Measurements from ENCODE around the gene YAE1. TPM values are rescaled to one million over a fixed set of nuclear protein-coding genes. Genes with fewer than 3 reads are reported as not detected.

YAE1 gene
- total and polyA plus RNA-seq, 2 of the 8 experiments (the other 6 are each of a cell fraction or from before 2014, with no cell fraction given), result 24.1 to 38.0 TPM

DNA sequence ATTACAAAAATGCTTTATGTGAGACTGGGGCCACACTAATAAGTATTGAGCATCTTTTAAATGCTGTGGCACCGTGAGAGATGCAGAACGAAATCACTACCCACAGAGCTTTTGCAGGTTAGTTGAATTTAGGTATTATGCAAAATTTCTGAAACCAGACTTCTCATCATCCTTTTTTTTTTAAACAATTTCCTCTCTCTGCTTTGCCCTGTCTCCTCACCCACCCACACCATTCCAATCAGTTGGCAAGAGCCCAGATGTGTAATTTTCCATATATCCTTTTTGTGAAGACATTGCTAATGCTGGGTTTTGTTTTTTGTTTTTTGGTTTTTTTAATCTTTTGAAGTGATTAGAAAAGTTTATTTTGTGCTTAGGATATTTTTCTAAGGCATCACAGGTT is 1.1 kb downstream of the YAE1 start:
- Histone ChIP-seq H3K79me2 (ENCODE audit: control insufficient read depth in 1 of 2, insufficient read depth in 2 of 2, low read length in 2 of 2) (peaks cover 0 to 17% of the 10 kb centered on the region in 2 experiments; a peak in 2 of 4 replicates), H3K9me3 (ENCODE audit: insufficient read depth in 2 of 2, low read depth in 1 of 2, low read length in 1 of 2) (no peaks in the 10 kb centered on the region), H2AK5ac (ENCODE audit: low read depth, low read length) (no peak overlapping the region), H3K9ac (replicated peaks in 1 of 4; ENCODE audit: extremely low read depth in 1 of 4, low read depth in 3 of 4, low read length in 3 of 4) (peak overlapping the region in 2 of 4 experiments; percentile 0 to 43; a peak in 2 of 7 replicates), H4K8ac (ENCODE audit: extremely low read depth, insufficient read depth, low read length) (no peak overlapping the region), H2BK5ac (ENCODE audit: low read depth, low read length) (no peak overlapping the region), H4K5ac (ENCODE audit: insufficient read length, low read depth, low read length) (no peak overlapping the region), H2BK20ac (ENCODE audit: low read length) (no peak overlapping the region), H3K4ac (replicated peaks; ENCODE audit: insufficient read length, low read depth, low read length) (no peak overlapping the region), H4K20me1 (replicated peaks in 1 of 2; ENCODE audit: control insufficient read depth in 1 of 2, insufficient read depth in 2 of 2, low read length in 2 of 2) (no peaks in the 10 kb centered on the region), H4K91ac (replicated peaks; ENCODE audit: insufficient read length, low read length) (no peak overlapping the region), H2BK120ac (replicated peaks; ENCODE audit: low read depth, low read length) (no peak overlapping the region), H3K18ac (ENCODE audit: extremely low read depth, low read length) (no peak overlapping the region), H2BK12ac (ENCODE audit: low read depth, low read length) (no peak overlapping the region), H3K36me3 (ENCODE audit: control insufficient read depth in 2 of 4, insufficient read depth in 4 of 4, low read length in 3 of 4) (peaks cover under 1 to 22% (median 10%) of the 10 kb centered on the region in 4 experiments; a peak in 6 of 8 replicates), H3K4me1 (replicated peaks in 1 of 4; ENCODE audit: control insufficient read depth in 3 of 4, insufficient read depth in 4 of 4, low read length in 3 of 4) (peaks cover 0 to 3% (median 1%) of the 10 kb centered on the region in 4 experiments; a peak in 1 of 7 replicates), H3K56ac (replicated peaks; ENCODE audit: insufficient read length, low read depth, low read length) (no peak overlapping the region), H3K23me2 (ENCODE audit: low read depth, low read length) (peaks cover 11% of the 10 kb centered on the region), H3K23ac (ENCODE audit: insufficient read length) (no peak overlapping the region), H3K79me1 (ENCODE audit: low read depth, low read length) (no peaks in the 10 kb centered on the region; the same call in 1 of the 2 replicates), H3K4me2 (ENCODE audit: insufficient read depth in 1 of 2, low read depth in 2 of 2, low read length in 2 of 2) (peak overlapping the region; percentile 88 to 91), H3K27me3 (replicated peaks in 1 of 4; ENCODE audit: control insufficient read depth in 3 of 4, extremely low read depth in 1 of 4, insufficient read depth in 3 of 4, low read length in 3 of 4) (peaks cover 0 to 2% (median 0%) of the 10 kb centered on the region in 4 experiments; a peak in 1 of 7 replicates), H2BK15ac (ENCODE audit: low read length) (no peak overlapping the region), H3K14ac (ENCODE audit: insufficient read length) (no peak overlapping the region), H3K4me3 (ENCODE audit: extremely low read depth in 1 of 4, insufficient read depth in 2 of 4, low read depth in 3 of 4, low read length in 4 of 4) (peak overlapping the region; percentile 73 to 98 (median 96); a peak in 7 of 8 replicates), H2AFZ (ENCODE audit: low read length) (no peak overlapping the region), H3K27ac (ENCODE audit: low read depth, low read length) (no peak overlapping the region)
- 55% methylated on average over 2 of the region's 2 CpGs; no CpG with 5 or more reads in 1 of the 2 experiments for WGBS, 2 experiments (ENCODE audit: extremely low coverage in 1 of 2, insufficient coverage in 1 of 2, insufficient read length in 1 of 2, insufficient replicate concordance in 2 of 2, low coverage in 1 of 2, low lambda C conversion rate in 2 of 2, missing lambda C conversion rate in 1 of 2)
- DNase-seq (ENCODE audit: low read depth in 1 of 2, low spot score in 2 of 2) (no peak), FAIRE-seq (no peak)
- ChIA-PET POLR2A (ENCODE audit: partially characterized antibody) (interaction anchor here (0.6 to 2.0 kb wide), 8 partner anchors 11 to 567 kb away, joined by 3 to 17 read pairs (median 4); partner anchors contain the start of genes MPLKIP, RALA and SUGCT), CTCF (ENCODE audit: partially characterized antibody) (interaction anchor here (0.9 to 1.2 kb wide), 4 partner anchors 12 to 176 kb away, joined by 3 to 11 read pairs (median 4); no protein-coding TSS in a partner anchor)
- no peak for TF ChIP-seq PHF8 (conservative IDR thresholded peaks at IDR 0.05; ENCODE audit: low read depth, low read length)
- TF ChIP-seq ZNF274 (IDR thresholded peaks at IDR 0.05; ENCODE audit: borderline replicate concordance, extremely low read depth, low read length), result no peak
